Right ventricle myocardium inferior (tissue), 1 donor: ENCODE measurements around the gene STOML2. TPM values are rescaled to one million over a fixed set of nuclear protein-coding genes. Genes with fewer than 3 reads are reported as not detected.

Source experiments
- ATAC-seq: fragments of 200-7000 bp; cut with Tn5 transposase; one replicate; pipeline ENCODE4 v1.9.1; 2020; ENCODE audit warnings: mild to moderate bottlenecking, moderate library complexity
- DNase-seq: peaks from one replicate; pipeline ENCODE4 v3.0.0; 2021; ENCODE audit errors: missing footprints
- intact Hi-C: fragments of 100-400 bp; cut with DNase I; formaldehyde crosslinking; loops from one replicate; pipeline ENCODE4 v1.11.0; 2022
- total RNA-seq: library from RNA; stranded (reverse); fragmentation: NEBNext Ultra II Directional; extraction: Animal tissue kit (Norgen Biotek cat#: 25700); gene quantifications from one replicate; pipeline ENCODE4 v1.2.1, GENCODE V29; 2021
- donor health status: DM: no; HTN: yes; CAD: no; lungs with severe emphysema.

The STOML2 gene
- total RNA-seq, 1 donor from 2014 or later = 156 TPM

DNA sequence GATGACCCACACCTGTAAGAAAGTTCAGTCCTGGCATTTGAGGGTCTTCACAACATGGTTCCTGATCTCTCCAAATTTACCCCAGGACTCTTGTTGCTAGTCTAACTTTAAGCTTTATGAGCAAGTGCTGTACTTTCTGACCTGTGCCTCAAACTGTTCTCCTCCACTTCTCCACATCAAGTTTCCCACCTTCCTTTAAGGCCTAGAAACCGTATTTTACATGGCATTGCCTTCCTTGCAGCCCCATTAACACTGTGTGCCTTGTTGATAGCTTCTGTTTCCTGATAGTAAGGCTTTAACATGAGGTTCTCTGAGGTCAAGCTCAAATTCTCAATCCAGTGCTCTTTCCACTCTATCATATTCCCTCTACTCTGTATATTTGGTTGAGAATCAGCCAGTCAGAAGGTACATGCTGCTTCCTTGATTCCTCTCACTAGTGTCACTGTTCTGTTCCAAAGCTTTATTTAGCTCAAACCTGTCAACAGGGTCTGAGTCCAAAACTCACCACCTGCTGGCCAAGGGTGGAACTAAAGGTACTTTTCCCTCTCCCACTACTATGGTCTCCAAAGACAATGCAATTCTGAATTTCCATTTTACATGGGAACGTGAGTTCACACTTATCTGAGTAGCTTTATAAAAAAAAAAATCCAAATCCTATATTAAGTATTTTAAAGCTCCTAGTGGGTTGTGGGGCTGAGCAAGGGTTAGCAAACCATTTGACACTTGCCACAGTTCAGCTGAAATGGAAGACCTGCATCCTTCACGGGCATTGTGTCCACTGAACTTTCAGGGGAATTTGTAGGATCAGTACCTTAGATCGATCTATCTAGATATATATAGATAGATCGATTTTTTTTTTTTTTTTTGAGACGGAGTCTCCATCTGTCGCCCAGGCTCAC lies 51.6 kb downstream of the STOML2 start:
- intact Hi-C loops = loop anchor here (1.0 kb wide), 1 partner anchor 152 kb away; no protein-coding TSS in a partner anchor
- DNase-seq (no peak), ATAC-seq (peak; percentile 82)

Other genes with a start within 250 kb of the STOML2 start
- 0.22 TPM for gene PHF24, start 144.8 kb downstream of the STOML2 start, total RNA-seq
- 66.5 TPM for gene DNAJB5, start 113.4 kb downstream of the STOML2 start, total RNA-seq
- gene VCP, start 30.5 kb downstream of the STOML2 start, total RNA-seq = 258 TPM
- gene FANCG, start 23.2 kb downstream of the STOML2 start, total RNA-seq = 4.2 TPM
- 8.5 TPM for gene PIGO, start 6.5 kb downstream of the STOML2 start, total RNA-seq
- gene ATOSB, start 12.7 kb upstream of the STOML2 start, total RNA-seq = 15.5 TPM
- gene UNC13B, start 58.9 kb upstream of the STOML2 start, total RNA-seq = 27.4 TPM